ENCODE results near the gene HOXA7. TPM values are rescaled to one million over a fixed set of nuclear protein-coding genes. Genes with fewer than 3 reads are reported as not detected.

HOXA7 gene
- total RNA-seq, 2 donors from 2014 or later: 0.26 to 0.66 TPM

DNA sequence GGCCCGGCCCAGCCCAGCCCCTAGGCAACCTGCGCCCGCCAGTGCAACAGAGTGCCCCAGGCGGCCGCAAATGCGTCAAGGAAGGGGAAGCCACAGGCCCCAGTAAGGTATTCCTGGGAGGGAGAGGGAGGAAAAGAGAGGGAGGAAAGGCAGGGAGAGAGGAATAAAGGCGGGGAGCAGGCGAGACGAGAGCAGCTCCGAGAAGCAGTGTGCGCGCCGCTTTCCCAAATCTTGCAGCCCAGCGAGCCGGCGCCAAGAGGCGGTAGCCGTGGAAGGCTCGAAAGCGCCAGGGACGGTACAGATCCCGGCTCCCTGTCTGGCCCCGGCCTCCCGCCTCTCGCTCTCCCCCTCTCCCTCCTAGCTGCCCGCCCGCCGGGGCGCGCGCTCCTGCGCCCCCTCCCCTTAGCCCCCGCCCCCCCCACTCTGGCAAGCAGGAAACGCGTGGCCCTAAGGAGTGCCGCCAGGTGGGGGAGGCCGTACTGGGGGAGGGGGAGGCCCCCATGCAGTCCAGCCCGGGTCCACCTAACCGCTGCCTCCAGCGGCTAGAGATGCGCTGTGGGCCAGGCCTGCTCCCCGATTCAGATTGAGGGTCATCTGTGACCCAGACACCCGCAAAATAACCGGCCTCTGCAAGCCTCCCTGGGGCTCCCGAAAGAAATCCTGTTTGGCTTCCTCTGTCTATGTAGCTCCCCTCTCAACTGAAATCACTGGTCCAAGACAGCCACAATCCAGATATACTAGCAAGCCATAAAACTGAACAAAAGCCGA is 13.4 kb upstream of the HOXA7 start:
- TF ChIP-seq, protein P1, sequence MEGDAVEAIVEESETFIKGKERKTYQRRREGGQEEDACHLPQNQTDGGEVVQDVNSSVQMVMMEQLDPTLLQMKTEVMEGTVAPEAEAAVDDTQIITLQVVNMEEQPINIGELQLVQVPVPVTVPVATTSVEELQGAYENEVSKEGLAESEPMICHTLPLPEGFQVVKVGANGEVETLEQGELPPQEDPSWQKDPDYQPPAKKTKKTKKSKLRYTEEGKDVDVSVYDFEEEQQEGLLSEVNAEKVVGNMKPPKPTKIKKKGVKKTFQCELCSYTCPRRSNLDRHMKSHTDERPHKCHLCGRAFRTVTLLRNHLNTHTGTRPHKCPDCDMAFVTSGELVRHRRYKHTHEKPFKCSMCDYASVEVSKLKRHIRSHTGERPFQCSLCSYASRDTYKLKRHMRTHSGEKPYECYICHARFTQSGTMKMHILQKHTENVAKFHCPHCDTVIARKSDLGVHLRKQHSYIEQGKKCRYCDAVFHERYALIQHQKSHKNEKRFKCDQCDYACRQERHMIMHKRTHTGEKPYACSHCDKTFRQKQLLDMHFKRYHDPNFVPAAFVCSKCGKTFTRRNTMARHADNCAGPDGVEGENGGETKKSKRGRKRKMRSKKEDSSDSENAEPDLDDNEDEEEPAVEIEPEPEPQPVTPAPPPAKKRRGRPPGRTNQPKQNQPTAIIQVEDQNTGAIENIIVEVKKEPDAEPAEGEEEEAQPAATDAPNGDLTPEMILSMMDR (IDR thresholded peaks at IDR 0.05): no peak
- no peak for TF ChIP-seq POLR2A (IDR thresholded peaks at IDR 0.05)
- ATAC-seq: no peak
- DNase-seq: no peak
- peaks cover 5 to 92% of the 10 kb centered on the region in 2 donors for H3K27me3 ChIP-seq
- no peak overlapping the region for H3K27ac ChIP-seq
- H3K9me3 ChIP-seq: no peaks in the 10 kb centered on the region
- no peaks in the 10 kb centered on the region for H3K36me3 ChIP-seq (replicated peaks in 1 of 2; ENCODE audit: insufficient read depth in 1 of 2, low read depth in 2 of 2)
- peaks cover 30% of the 10 kb centered on the region for H3K4me1 ChIP-seq
- intact Hi-C loops (cut with DNase I): loop anchor here (10.0 kb wide), 1 partner anchor 315 kb away; no protein-coding TSS in a partner anchor
- H3K4me3 ChIP-seq: no peak overlapping the region
- 4 to 6% methylated on average over 18 to 44 of the region's 46 CpGs for WGBS, 2 donors

DNA sequence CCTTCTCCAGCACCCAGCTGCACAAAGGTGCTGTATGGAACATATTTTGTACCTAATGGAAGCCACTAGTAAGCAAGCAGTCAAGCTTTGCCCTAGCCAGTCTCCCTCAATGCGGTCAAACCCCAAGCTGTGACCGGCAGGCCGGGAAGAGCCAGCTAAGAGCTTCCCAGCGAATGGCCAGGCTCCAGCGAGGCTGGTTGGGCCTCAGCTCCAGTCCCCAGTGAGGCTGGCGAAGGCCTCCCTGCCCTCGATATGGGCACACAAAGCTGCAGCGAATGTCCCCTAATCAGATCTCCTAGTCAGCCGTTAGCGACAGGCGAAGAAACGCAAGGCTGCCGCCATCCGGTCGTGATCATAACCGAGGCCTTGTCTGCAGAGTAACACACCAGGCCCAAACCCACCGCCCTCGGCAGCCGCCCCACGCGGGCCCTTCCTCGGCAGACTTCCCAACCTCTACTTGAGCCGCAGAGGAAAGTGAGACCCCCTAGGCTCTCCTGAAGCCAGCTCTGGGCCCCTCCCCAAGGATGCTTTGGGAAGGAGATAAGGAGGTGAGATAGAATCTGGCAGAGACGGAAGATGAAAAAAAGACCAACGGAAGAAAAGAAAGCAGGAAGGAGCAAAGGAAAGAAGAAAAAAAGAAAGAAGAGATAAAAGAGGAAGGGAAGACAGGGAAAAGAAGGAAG is 11.9 kb upstream of the HOXA7 start:
- intact Hi-C loops (cut with DNase I): loop anchor here (10.0 kb wide), 1 partner anchor 314 kb away; no protein-coding TSS in a partner anchor
- Histone ChIP-seq H3K36me3 (replicated peaks in 1 of 2; ENCODE audit: insufficient read depth in 1 of 2, low read depth in 2 of 2) (no peaks in the 10 kb centered on the region), H3K4me3 (no peak overlapping the region), H3K9me3 (no peaks in the 10 kb centered on the region), H3K27ac (no peak overlapping the region), H3K27me3 (peaks cover 2 to 88% of the 10 kb centered on the region in 2 donors), H3K4me1 (peaks cover 23% of the 10 kb centered on the region)
- no peak for ATAC-seq
- WGBS, 2 donors: 5 to 17% methylated on average over 25 of the region's 25 CpGs
- TF ChIP-seq, protein P1 (IDR thresholded peaks at IDR 0.05): no peak
- no peak for TF ChIP-seq POLR2A (IDR thresholded peaks at IDR 0.05)
- DNase-seq: no peak

DNA sequence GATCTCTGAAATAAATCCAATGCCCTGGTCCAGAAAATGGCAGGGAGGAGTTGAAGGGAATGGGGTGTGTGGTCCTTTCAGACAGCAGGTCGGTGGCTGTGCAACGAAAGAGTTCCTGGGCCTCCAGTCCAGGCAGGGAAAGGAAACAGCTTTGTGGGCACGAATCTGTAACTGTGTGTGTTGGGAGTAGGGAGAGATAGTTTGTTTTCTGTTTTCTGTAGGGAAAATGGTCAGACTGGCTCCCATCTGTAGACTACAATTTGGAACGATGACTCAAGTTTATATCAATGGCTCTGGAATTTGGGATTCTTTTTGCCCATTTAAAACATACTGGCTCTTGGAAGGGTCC is 11.4 kb upstream of the HOXA7 start:
- no peaks in the 10 kb centered on the region for H3K9me3 ChIP-seq
- no peak overlapping the region for H3K4me3 ChIP-seq
- ATAC-seq: no peak
- H3K27me3 ChIP-seq: peaks cover 0 to 87% of the 10 kb centered on the region in 2 donors
- no peak overlapping the region for H3K27ac ChIP-seq
- TF ChIP-seq POLR2A (IDR thresholded peaks at IDR 0.05): no peak
- TF ChIP-seq, protein P1 (IDR thresholded peaks at IDR 0.05): no peak
- H3K36me3 ChIP-seq (replicated peaks in 1 of 2; ENCODE audit: insufficient read depth in 1 of 2, low read depth in 2 of 2): no peaks in the 10 kb centered on the region
- peaks cover 18% of the 10 kb centered on the region for H3K4me1 ChIP-seq
- WGBS, 2 donors: 12 to 23% methylated on average over 4 of the region's 4 CpGs
- intact Hi-C loops (cut with DNase I): loop anchor here (10.0 kb wide), 1 partner anchor 313 kb away; no protein-coding TSS in a partner anchor
- no peak for DNase-seq

DNA sequence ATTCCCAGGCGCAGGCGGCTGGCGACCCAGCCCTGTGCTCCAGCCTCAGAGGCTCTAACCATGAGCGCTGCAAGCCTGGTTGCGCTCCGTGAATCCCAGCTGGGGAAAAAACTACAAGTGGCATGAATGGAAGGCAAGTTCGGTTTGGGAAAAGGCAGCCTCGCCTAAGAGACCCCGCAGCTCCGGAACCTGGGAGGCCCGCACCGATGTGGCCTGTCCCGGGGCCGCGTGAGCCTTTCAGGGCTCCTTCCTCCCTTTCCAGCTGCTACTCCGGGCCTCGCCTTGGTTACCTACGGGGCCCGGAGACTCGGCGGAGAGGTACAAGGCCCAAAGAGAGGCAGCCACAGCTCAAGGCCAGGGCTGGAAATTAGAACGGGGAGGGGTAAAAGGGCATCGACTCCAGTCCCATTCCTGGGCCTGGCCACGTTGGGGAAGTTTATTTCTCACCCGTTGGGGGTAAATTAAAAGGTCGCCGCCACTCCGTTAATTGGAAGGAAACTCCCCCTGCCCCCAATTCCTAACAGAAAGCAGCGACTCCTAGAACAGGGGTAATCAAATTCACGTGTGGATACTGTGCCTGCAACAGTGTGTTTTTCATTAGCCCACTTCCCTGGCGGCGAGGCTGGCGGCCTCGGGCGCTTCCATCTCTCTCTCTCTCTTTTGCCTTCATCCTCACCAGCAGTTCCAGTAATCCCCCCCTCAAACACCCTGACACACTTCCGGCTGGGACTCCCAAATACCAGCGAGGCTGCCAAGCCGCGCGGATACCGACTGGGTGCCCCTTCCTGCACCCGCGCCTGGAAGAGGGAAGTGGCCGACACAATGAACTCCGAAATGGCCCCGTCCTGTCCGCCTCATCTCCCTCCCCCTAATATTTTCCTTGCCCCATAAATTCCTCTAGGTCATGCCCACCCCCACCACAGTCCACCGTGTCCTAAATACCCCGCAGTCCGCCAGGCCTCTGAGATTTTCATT is 10.3 kb upstream of the HOXA7 start:
- Histone ChIP-seq H3K36me3 (replicated peaks in 1 of 2; ENCODE audit: insufficient read depth in 1 of 2, low read depth in 2 of 2) (no peaks in the 10 kb centered on the region), H3K9me3 (no peaks in the 10 kb centered on the region), H3K27ac (no peak overlapping the region), H3K27me3 (peaks cover 0 to 76% of the 10 kb centered on the region in 2 donors), H3K4me3 (no peak overlapping the region), H3K4me1 (peaks cover 12% of the 10 kb centered on the region)
- ATAC-seq: no peak
- WGBS, 2 donors: 8 to 19% methylated on average over 37 to 50 of the region's 50 CpGs
- TF ChIP-seq, protein P1 (IDR thresholded peaks at IDR 0.05): no peak
- TF ChIP-seq POLR2A (IDR thresholded peaks at IDR 0.05): no peak
- no peak for DNase-seq
- intact Hi-C loops (cut with DNase I): loop anchor here (10.0 kb wide), 1 partner anchor 312 kb away; no protein-coding TSS in a partner anchor
